K562 (cell line): ENCODE data around the gene CD38. TPM values are rescaled to one million over a fixed set of nuclear protein-coding genes. Genes with fewer than 3 reads are reported as not detected.

Experiments
- ATAC-seq: fragments of 200-7000 bp; cut with Tn5 transposase; 3 replicates; pipeline ENCODE4 v1.9.1; 2020; ENCODE audit warnings: moderate library complexity
- BruUV-seq: library from RNA; stranded (reverse); fragments of 400-500 nt; replicated peaks from 2 replicates; lab custom pipeline; 2021; lab: Mats Ljungman, UMichigan
- CTCF ChIA-PET: fragments of 300-600 bp; formaldehyde crosslinking; extraction: SDS; loops from one replicate; lab custom pipeline; 2021; ENCODE audit warnings: low intra/inter-chr PET ratio; lab: Yijun Ruan, JAX
- POLR2A ChIA-PET: fragments of 300-600, 350-650 bp; sonication (Branson Sonifier 250); formaldehyde crosslinking; extraction: SDS; loops from one replicate; lab custom pipeline; 2021; ENCODE audit warnings: antibody characterized with exemption, inconsistent platforms; lab: Yijun Ruan, JAX
- DNase-seq, 4 experiments: peaks; one replicate each; pipeline versions ENCODE4 v3.0.0 to v3.0.0-alpha.2; 2011 to 2018; ENCODE audit warnings: low spot score in 3 of 4, mixed read lengths in 3 of 4; ENCODE audit errors: extremely low read depth in 1 of 4
- FAIRE-seq: peaks from 2 replicates; lab custom pipeline; 2011; peaks lifted over from hg19 to GRCh38; lab: Jason Lieb, UNC
- H2AFZ ChIP-seq: 2 replicates; pipeline ENCODE4 v1.6.0; 2011; ENCODE audit warnings: low read depth, low read length, control low read depth, inconsistent platforms
- H3K27ac ChIP-seq: fragments of 200-600 bp; 3 replicates; pipeline ENCODE4 v1.8.0; 2011; ENCODE audit warnings: low read depth, mild to moderate bottlenecking, control low read depth, inconsistent platforms, low read length, moderate library complexity, mixed read lengths; ENCODE audit errors: extremely low read depth
- H3K27me3 ChIP-seq, 2 experiments: fragments of 300-600 bp in 1 of 2; 2 replicates in 1 of 2; 3 replicates in 1 of 2; pipeline versions ENCODE4 v1.6.0 to v1.8.0; 2011; ENCODE audit warnings: inconsistent platforms in 2 of 2, low read length in 2 of 2, mild to moderate bottlenecking in 1 of 2, mixed read lengths in 1 of 2, moderate library complexity in 1 of 2; ENCODE audit not compliant: control insufficient read depth in 2 of 2, insufficient read depth in 2 of 2
- H3K36me3 ChIP-seq: fragments of 300-600 bp; 3 replicates; pipeline ENCODE4 v1.8.0; 2011; ENCODE audit warnings: mild to moderate bottlenecking, low read length, inconsistent platforms; ENCODE audit not compliant: control insufficient read depth, insufficient read depth
- H3K4me1 ChIP-seq, 2 experiments: fragments of 200-600 bp in 1 of 2; replicated peaks in 1 of 2; 2 replicates in 1 of 2; 3 replicates in 1 of 2; pipeline versions ENCODE4 v1.5.1 to v1.8.0; 2011; ENCODE audit warnings: inconsistent platforms in 2 of 2, low read length in 2 of 2, mild to moderate bottlenecking in 1 of 2, mixed read lengths in 1 of 2, moderate library complexity in 1 of 2; ENCODE audit not compliant: control insufficient read depth in 2 of 2, insufficient read depth in 2 of 2
- H3K4me2 ChIP-seq: 2 replicates; pipeline ENCODE4 v1.6.1; 2011; ENCODE audit warnings: low read length, control low read depth, inconsistent platforms, mixed read lengths; ENCODE audit not compliant: insufficient read depth
- H3K4me3 ChIP-seq: fragments of 200-600 bp; sonication (generic), shearing (Covaris generic); 2 replicates; pipeline ENCODE4 v1.5.1; 2016; ENCODE audit warnings: control low read depth, inconsistent platforms
- H3K79me2 ChIP-seq: fragments of 200-600 bp; 3 replicates; pipeline ENCODE4 v1.8.0; 2011; ENCODE audit warnings: low read length, inconsistent platforms; ENCODE audit not compliant: control insufficient read depth, insufficient read depth
- H3K9ac ChIP-seq, 2 experiments: 2 replicates each; pipeline versions ENCODE4 v1.6.0 to v1.6.1; 2011; ENCODE audit warnings: low read depth in 2 of 2, low read length in 2 of 2, control low read depth in 1 of 2, inconsistent platforms in 1 of 2, mild to moderate bottlenecking in 1 of 2, mixed read lengths in 1 of 2; ENCODE audit not compliant: insufficient read depth in 1 of 2
- H3K9me1 ChIP-seq: one replicate; pipeline ENCODE4 v1.6.0; 2011; ENCODE audit warnings: inconsistent platforms, mild to moderate bottlenecking, low read length, moderate library complexity; ENCODE audit not compliant: control insufficient read depth, insufficient read depth
- H3K9me3 ChIP-seq: replicated peaks from 2 replicates; pipeline ENCODE4 v1.5.1; 2011; ENCODE audit warnings: low read depth, low read length, inconsistent platforms; ENCODE audit not compliant: control insufficient read depth, insufficient read depth
- H4K20me1 ChIP-seq: replicated peaks from 2 replicates; pipeline ENCODE4 v1.6.1; 2011; ENCODE audit warnings: low read length, inconsistent platforms, mixed read lengths; ENCODE audit not compliant: control insufficient read depth, insufficient read depth
- ATF7 ChIP-seq: fragments of 450-650 bp; IDR thresholded peaks from 2 replicates; pipeline ENCODE4 v1.7.1; 2014; ENCODE audit warnings: mild to moderate bottlenecking, moderate library complexity
- CBX5 ChIP-seq: IDR thresholded peaks from 2 replicates; pipeline ENCODE4 v1.6.1; 2014; ENCODE audit warnings: low read depth, borderline replicate concordance
- ELF2 ChIP-seq: fragments of 250-450 bp; sonication (Bioruptor Pico); IDR thresholded peaks from 2 replicates; pipeline ENCODE4 v1.5.0; 2021; ENCODE audit warnings: mild to moderate bottlenecking
- GTF2A2 ChIP-seq: IDR thresholded peaks from 2 replicates; pipeline ENCODE4 v1.6.1; 2016; ENCODE audit warnings: mild to moderate bottlenecking, missing genetic modification characterization, missing compliant biosample characterization
- HNRNPUL1 ChIP-seq: fragments of 200-400 bp; formaldehyde crosslinking; IDR thresholded peaks from 2 replicates; pipeline ENCODE4 v1.6.1; 2017; ENCODE audit warnings: low read length
- KDM5B ChIP-seq: fragments of 200-600 bp; sonication (generic); IDR thresholded peaks from 2 replicates; pipeline ENCODE4 v1.6.1; 2012; ENCODE audit warnings: low read depth, mild to moderate bottlenecking, moderate library complexity, low read length, control low read depth, inconsistent platforms; ENCODE audit not compliant: insufficient replicate concordance
- KLF16 ChIP-seq: IDR thresholded peaks from 2 replicates; pipeline ENCODE4 v1.6.1; 2016; ENCODE audit warnings: antibody characterized with exemption
- POLR2H ChIP-seq: IDR thresholded peaks from 2 replicates; pipeline ENCODE4 v1.6.1; 2016; ENCODE audit warnings: missing genetic modification characterization, low read depth, mild to moderate bottlenecking, control low read depth, missing compliant biosample characterization, moderate library complexity
- POLR3A ChIP-seq: IDR thresholded peaks from 2 replicates; pipeline ENCODE4 v1.6.1; 2011; ENCODE audit warnings: borderline replicate concordance, mild to moderate bottlenecking, moderate library complexity; ENCODE audit not compliant: insufficient read length, insufficient read depth; ENCODE audit errors: extremely low read depth
- RBFOX2 ChIP-seq: fragments of 200-400 bp; formaldehyde crosslinking; IDR thresholded peaks from 2 replicates; pipeline ENCODE4 v1.6.1; 2017; ENCODE audit warnings: low read depth, mild to moderate bottlenecking, low read length, moderate library complexity
- RBM17 ChIP-seq: fragments of 200-400 bp; formaldehyde crosslinking; IDR thresholded peaks from 2 replicates; pipeline ENCODE4 v1.6.1; 2017; ENCODE audit warnings: low read depth, mild to moderate bottlenecking, low read length, borderline replicate concordance
- RBM25 ChIP-seq: fragments of 200-400 bp; formaldehyde crosslinking; IDR thresholded peaks from 2 replicates; pipeline ENCODE4 v1.6.1; 2018; ENCODE audit warnings: low read length, low read depth, moderate library complexity; ENCODE audit not compliant: severe bottlenecking
- SAFB2 ChIP-seq: fragments of 200-400 bp; formaldehyde crosslinking; IDR thresholded peaks from 2 replicates; pipeline ENCODE4 v1.6.1; 2018; ENCODE audit warnings: borderline replicate concordance, low read length, low read depth, moderate library complexity; ENCODE audit not compliant: severe bottlenecking
- SMARCB1 ChIP-seq: IDR thresholded peaks from 2 replicates; pipeline ENCODE4 v1.6.1; 2011; ENCODE audit warnings: improper control_type of control experiment, low read depth; ENCODE audit not compliant: insufficient read length
- SNRNP70 ChIP-seq: fragments of 200-400 bp; formaldehyde crosslinking; optimal IDR thresholded peaks from 2 replicates; pipeline ENCODE3; 2017; ENCODE audit warnings: low read depth, low read length
- TCF7L2 ChIP-seq: fragments of 150-350 bp; IDR thresholded peaks from 2 replicates; pipeline ENCODE4 v1.6.1; 2016; ENCODE audit warnings: low read depth, mild to moderate bottlenecking, low read length, moderate library complexity
- TGIF2 ChIP-seq: sonication (generic); formaldehyde crosslinking; IDR thresholded peaks from 2 replicates; pipeline ENCODE4 v1.8.1; 2022; ENCODE audit warnings: mild to moderate bottlenecking, missing genetic modification reagents, moderate library complexity
- WGBS: fragments of 100-300 bp; shearing (Covaris generic); methylation state at CpG from one replicate; pipeline ENCODE4 v1.1.6; 2016; ENCODE audit warnings: low coverage, mixed read lengths; ENCODE audit not compliant: insufficient coverage; ENCODE audit errors: missing lambda C conversion rate; 5-methylcytosine and 5-hydroxymethylcytosine counted together
- in situ Hi-C: fragments of 300-500 bp; cut with MboI; formaldehyde crosslinking; loops from 4 replicates; pipeline ENCODE4 v1.15.0; 2018; ENCODE audit warnings: inconsistent platforms, mixed read lengths
- intact Hi-C: fragments of 100-400 bp; cut with micrococcal nuclease; formaldehyde crosslinking; loops from 2 replicates; pipeline ENCODE4 v1.14.2; 2022
- polyA plus RNA-seq, 8 experiments: library from polyadenylated mRNA; depleted of rRNA in 4 of 8; stranded (reverse) in 5 of 8; unstranded in 3 of 8; fragments of >200 nt; fragmentation: Nextera tagmentation in 2 of 8; fragmentation: Illumina TruSeq in 1 of 8; extraction: Ambion mirVana in 2 of 8; extraction: Trizol in 1 of 8; gene quantifications; 2 replicates each; pipeline versions ENCODE4 v1.2.1 to v1.2.3, GENCODE V29; 2011 to 2014; ENCODE audit warnings: inconsistent platforms in 1 of 8, missing spikeins in 1 of 8
- total RNA-seq, 7 experiments: library from RNA; depleted of rRNA in 6 of 7; stranded (reverse); fragments of >200 nt in 6 of 7; fragmentation: Illumina TruSeq in 2 of 7; extraction: Trizol in 2 of 7; gene quantifications; 2 replicates each; pipeline versions ENCODE4 v1.2.1 to v1.2.3, GENCODE V29; 2011 to 2021; ENCODE audit warnings: low replicate concordance in 1 of 7
- TF ChIP-seq, protein P1 (sequence below): sonication (generic); formaldehyde crosslinking; IDR thresholded peaks from 2 replicates; pipeline ENCODE4 v1.8.1; 2023; ENCODE audit warnings: mild to moderate bottlenecking, missing genetic modification reagents
- TF ChIP-seq, protein P2 (sequence below): fragments of 450-650 bp; formaldehyde crosslinking; IDR thresholded peaks from 2 replicates; pipeline ENCODE4 v1.4.0; 2020; ENCODE audit warnings: mild to moderate bottlenecking, moderate library complexity
- TF ChIP-seq, protein P3 (sequence below): fragments of 450-650 bp; IDR thresholded peaks from 2 replicates; pipeline ENCODE4 v1.6.1; 2016; ENCODE audit warnings: missing biosample characterization, missing genetic modification characterization

CD38 gene
- total and polyA plus RNA-seq, 9 of the 15 experiments (the other 6 are each of a cell fraction or from before 2014, with no cell fraction given), result 0.04 to 0.06 (median 0.04) TPM; not detected in 5

DNA sequence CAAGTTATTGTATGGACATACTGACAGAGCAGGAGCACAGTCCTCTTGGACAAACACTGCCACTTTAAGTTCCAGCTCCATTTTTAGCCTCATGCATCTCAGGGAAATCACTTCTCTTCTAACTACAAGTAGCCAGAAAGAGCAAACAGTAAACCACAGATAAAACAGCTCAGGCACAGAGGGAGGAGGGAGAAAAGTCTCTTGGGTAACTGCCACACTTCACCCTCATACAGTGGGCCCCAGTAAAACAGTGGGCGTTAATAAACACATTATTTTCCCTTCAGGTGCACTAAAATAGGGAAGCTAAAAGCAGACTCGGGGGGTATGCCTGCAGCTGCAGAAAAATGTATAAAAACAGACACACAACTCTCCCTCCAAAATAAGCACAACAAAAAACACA is 21.6 kb downstream of the CD38 start:
- 0% methylated on average over 2 of the region's 2 CpGs for WGBS
- TF ChIP-seq KLF16 (no peak), POLR2H (tag) (no peak), KDM5B (no peak), POLR3A (no peak), TGIF2 (CRISPR knock-in tag) (no peak), SNRNP70 (no peak), RBM17 (no peak), SMARCB1 (no peak), GTF2A2 (tag) (no peak), TCF7L2 (no peak), SAFB2 (no peak), RBFOX2 (no peak), CBX5 (no peak), ELF2 (no peak), HNRNPUL1 (no peak), ATF7 (no peak), RBM25 (no peak)
- TF ChIP-seq, protein P1, sequence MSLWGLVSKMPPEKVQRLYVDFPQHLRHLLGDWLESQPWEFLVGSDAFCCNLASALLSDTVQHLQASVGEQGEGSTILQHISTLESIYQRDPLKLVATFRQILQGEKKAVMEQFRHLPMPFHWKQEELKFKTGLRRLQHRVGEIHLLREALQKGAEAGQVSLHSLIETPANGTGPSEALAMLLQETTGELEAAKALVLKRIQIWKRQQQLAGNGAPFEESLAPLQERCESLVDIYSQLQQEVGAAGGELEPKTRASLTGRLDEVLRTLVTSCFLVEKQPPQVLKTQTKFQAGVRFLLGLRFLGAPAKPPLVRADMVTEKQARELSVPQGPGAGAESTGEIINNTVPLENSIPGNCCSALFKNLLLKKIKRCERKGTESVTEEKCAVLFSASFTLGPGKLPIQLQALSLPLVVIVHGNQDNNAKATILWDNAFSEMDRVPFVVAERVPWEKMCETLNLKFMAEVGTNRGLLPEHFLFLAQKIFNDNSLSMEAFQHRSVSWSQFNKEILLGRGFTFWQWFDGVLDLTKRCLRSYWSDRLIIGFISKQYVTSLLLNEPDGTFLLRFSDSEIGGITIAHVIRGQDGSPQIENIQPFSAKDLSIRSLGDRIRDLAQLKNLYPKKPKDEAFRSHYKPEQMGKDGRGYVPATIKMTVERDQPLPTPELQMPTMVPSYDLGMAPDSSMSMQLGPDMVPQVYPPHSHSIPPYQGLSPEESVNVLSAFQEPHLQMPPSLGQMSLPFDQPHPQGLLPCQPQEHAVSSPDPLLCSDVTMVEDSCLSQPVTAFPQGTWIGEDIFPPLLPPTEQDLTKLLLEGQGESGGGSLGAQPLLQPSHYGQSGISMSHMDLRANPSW (CRISPR knock-in tag), result no peak
- TF ChIP-seq, protein P2, sequence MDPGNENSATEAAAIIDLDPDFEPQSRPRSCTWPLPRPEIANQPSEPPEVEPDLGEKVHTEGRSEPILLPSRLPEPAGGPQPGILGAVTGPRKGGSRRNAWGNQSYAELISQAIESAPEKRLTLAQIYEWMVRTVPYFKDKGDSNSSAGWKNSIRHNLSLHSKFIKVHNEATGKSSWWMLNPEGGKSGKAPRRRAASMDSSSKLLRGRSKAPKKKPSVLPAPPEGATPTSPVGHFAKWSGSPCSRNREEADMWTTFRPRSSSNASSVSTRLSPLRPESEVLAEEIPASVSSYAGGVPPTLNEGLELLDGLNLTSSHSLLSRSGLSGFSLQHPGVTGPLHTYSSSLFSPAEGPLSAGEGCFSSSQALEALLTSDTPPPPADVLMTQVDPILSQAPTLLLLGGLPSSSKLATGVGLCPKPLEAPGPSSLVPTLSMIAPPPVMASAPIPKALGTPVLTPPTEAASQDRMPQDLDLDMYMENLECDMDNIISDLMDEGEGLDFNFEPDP, result no peak
- TF ChIP-seq, protein P3, sequence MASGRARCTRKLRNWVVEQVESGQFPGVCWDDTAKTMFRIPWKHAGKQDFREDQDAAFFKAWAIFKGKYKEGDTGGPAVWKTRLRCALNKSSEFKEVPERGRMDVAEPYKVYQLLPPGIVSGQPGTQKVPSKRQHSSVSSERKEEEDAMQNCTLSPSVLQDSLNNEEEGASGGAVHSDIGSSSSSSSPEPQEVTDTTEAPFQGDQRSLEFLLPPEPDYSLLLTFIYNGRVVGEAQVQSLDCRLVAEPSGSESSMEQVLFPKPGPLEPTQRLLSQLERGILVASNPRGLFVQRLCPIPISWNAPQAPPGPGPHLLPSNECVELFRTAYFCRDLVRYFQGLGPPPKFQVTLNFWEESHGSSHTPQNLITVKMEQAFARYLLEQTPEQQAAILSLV, result no peak

More for the DNA sequence above, 21.6 kb downstream of the CD38 start:
- Histone ChIP-seq H3K27me3 (peaks cover 4% of the 10 kb centered on the region in 2 experiments; a peak in 2 of 5 replicates), H3K4me2 (no peak overlapping the region), H3K27ac (no peak overlapping the region), H3K79me2 (no peaks in the 10 kb centered on the region), H3K9me3 (no peaks in the 10 kb centered on the region), H2AFZ (no peak overlapping the region), H4K20me1 (no peaks in the 10 kb centered on the region), H3K9ac (no peak overlapping the region), H3K4me3 (no peak overlapping the region), H3K9me1 (no peaks in the 10 kb centered on the region), H3K36me3 (no peaks in the 10 kb centered on the region), H3K4me1 (no peaks in the 10 kb centered on the region)
- POLR2A ChIA-PET, result interaction anchor here (0.7 kb wide), 1 partner anchor 18 kb away, joined by 4 read pairs; no protein-coding TSS in a partner anchor
- no TSS peak for BruUV-seq
- intact Hi-C loops, result no loop called here
- in situ Hi-C loops, result loop anchor here (10.0 to 25.0 kb wide), 2 partner anchors 205 to 463 kb away; no protein-coding TSS in a partner anchor
- DNase-seq (no peak), ATAC-seq (no peak), FAIRE-seq (no peak)
- CTCF ChIA-PET, result no interaction called here
